Fibroblast of skin of left quadriceps (primary cell): ENCODE results near the gene MS4A8.

Experiments
- DNase-seq, 2 experiments: peaks; one replicate each; pipeline ENCODE4 v3.0.0-alpha.2; 2013; ENCODE audit warnings: low read depth in 2 of 2

Gene MS4A8

GRCh38 chr11:60763692-60764369 is 64.4 kb downstream of the MS4A8 start:
- no peak for DNase-seq

- no peak for DNase-seq
Measured at GRCh38 chr11:60764879-60765278, 65.5 kb downstream of the MS4A8 start.

- no peak for DNase-seq
Measured at GRCh38 chr11:60765355-60765754, 65.9 kb downstream of the MS4A8 start.
